GM23248 (cell line): ENCODE data around the gene ACOT7.

Experiments used
- EZH2 ChIP-seq: fragments of 200-600 bp; sonication (generic); IDR thresholded peaks from 2 replicates; pipeline ENCODE4 v1.6.1; 2018; ENCODE audit warnings: antibody characterized with exemption, mild to moderate bottlenecking; ENCODE audit not compliant: insufficient read depth, poor library complexity, severe bottlenecking
- EZH2phosphoT487 ChIP-seq: fragments of 200-600 bp; sonication (generic); IDR thresholded peaks from 2 replicates; pipeline ENCODE4 v1.6.1; 2018; ENCODE audit warnings: antibody characterized with exemption, moderate library complexity, mild to moderate bottlenecking, low read depth; ENCODE audit not compliant: insufficient read depth

- TF ChIP-seq EZH2 (no peak), EZH2phosphoT487 (no peak)
These were observed 106.1 kb downstream of the ACOT7 start for GRCh38 chr1:6287431-6287886.
